Measurements from ENCODE around the gene USP37. TPM values are rescaled to one million over a fixed set of nuclear protein-coding genes. Genes with fewer than 3 reads are reported as not detected.

Gene USP37
- total and polyA plus RNA-seq, 2 of the 13 experiments (the other 11 are each of a cell fraction or from before 2014, with no cell fraction given), result 6.5 to 30.6 TPM

- TF ChIP-seq ATF5 (CRISPR knock-in tag; IDR thresholded peaks at IDR 0.05; ENCODE audit: low read depth) (no peak; the same call in 1 of the 2 replicates), RCOR2 (CRISPR knock-in tag; IDR thresholded peaks at IDR 0.05) (no peak), TFAP4 (IDR thresholded peaks at IDR 0.05; ENCODE audit: borderline replicate concordance, low read depth) (peak; percentile 14; the same call in 1 of the 2 replicates), NFAT5 (CRISPR knock-in tag; IDR thresholded peaks at IDR 0.05) (0 out of 2 replicates have a peak, but pooled peaks have one; percentile 45), TERF1 (CRISPR knock-in tag; IDR thresholded peaks at IDR 0.05) (no peak), HNRNPLL (IDR thresholded peaks at IDR 0.05; ENCODE audit: low read depth, low read length, poor library complexity, severe bottlenecking) (peak; percentile 82), MIXL1 (CRISPR knock-in tag; IDR thresholded peaks at IDR 0.05) (0 out of 2 replicates have a peak, but pooled peaks have one; percentile 18), ZBTB4 (CRISPR knock-in tag; IDR thresholded peaks at IDR 0.05; ENCODE audit: borderline replicate concordance) (no peak), ZNF775 (CRISPR knock-in tag; IDR thresholded peaks at IDR 0.05; ENCODE audit: borderline replicate concordance) (no peak; the same call in 1 of the 2 replicates), RELA (CRISPR knock-in tag; IDR thresholded peaks at IDR 0.05) (no peak; the same call in 1 of the 2 replicates), ZBTB42 (CRISPR knock-in tag; IDR thresholded peaks at IDR 0.05) (no peak; the same call in 1 of the 2 replicates), ZNF552 (CRISPR knock-in tag; IDR thresholded peaks at IDR 0.05; ENCODE audit: borderline replicate concordance) (no peak), DNMT1 (CRISPR knock-in tag; IDR thresholded peaks at IDR 0.05) (no peak), TRIM24 (CRISPR knock-in tag; IDR thresholded peaks at IDR 0.05) (no peak), NR2F6 (IDR thresholded peaks at IDR 0.05) (no peak), NR2F6 (CRISPR knock-in tag; IDR thresholded peaks at IDR 0.05) (no peak), EZH2 (conservative IDR thresholded peaks at IDR 0.05; ENCODE audit: low read depth, low read length) (no peak), ZNF260 (CRISPR knock-in tag; IDR thresholded peaks at IDR 0.05; ENCODE audit: borderline replicate concordance, low read depth) (no peak), ZNF12 (CRISPR knock-in tag; IDR thresholded peaks at IDR 0.05) (0 out of 2 replicates have a peak, but pooled peaks have one; percentile 39), ZNF256 (CRISPR knock-in tag; conservative IDR thresholded peaks at IDR 0.05) (peak; percentile 70; the same call in 1 of the 2 replicates)
Observed at GRCh38 chr2:218569038-218569431, 884 bp upstream of the USP37 start (continued).

Measured in HepG2 (cell line).